Astrocyte of the spinal cord (primary cell): Measurements from ENCODE around the gene FLVCR2.
"Not testable (repeated sequence)": the region's sequence is repeated elsewhere in the genome, so short reads cannot be mapped to it uniquely, and the experiment has no call there.

ENCODE experiments used
- DNase-seq: peaks from one replicate; pipeline ENCODE4 v3.0.0; 2011; ENCODE audit warnings: low read depth, low spot score
- H3K4me3 ChIP-seq: 2 replicates; pipeline ENCODE4 v1.5.1; 2011; ENCODE audit warnings: low read depth, mild to moderate bottlenecking, low read length, moderate library complexity
- in situ Hi-C: cut with HindIII; loops from 2 replicates; pipeline ENCODE4 v1.10.0; 2017; ENCODE audit warnings: low sequenced_read_pairs
- TF ChIP-seq, protein P1 (sequence below): IDR thresholded peaks from 2 replicates; pipeline ENCODE4 v1.5.1; 2012; ENCODE audit warnings: low read depth, mild to moderate bottlenecking, low read length, inconsistent platforms

The FLVCR2 gene

GRCh38 chr14:75595226-75595625 is 16.8 kb downstream of the FLVCR2 start:
- no peak for DNase-seq
- TF ChIP-seq, protein P1, sequence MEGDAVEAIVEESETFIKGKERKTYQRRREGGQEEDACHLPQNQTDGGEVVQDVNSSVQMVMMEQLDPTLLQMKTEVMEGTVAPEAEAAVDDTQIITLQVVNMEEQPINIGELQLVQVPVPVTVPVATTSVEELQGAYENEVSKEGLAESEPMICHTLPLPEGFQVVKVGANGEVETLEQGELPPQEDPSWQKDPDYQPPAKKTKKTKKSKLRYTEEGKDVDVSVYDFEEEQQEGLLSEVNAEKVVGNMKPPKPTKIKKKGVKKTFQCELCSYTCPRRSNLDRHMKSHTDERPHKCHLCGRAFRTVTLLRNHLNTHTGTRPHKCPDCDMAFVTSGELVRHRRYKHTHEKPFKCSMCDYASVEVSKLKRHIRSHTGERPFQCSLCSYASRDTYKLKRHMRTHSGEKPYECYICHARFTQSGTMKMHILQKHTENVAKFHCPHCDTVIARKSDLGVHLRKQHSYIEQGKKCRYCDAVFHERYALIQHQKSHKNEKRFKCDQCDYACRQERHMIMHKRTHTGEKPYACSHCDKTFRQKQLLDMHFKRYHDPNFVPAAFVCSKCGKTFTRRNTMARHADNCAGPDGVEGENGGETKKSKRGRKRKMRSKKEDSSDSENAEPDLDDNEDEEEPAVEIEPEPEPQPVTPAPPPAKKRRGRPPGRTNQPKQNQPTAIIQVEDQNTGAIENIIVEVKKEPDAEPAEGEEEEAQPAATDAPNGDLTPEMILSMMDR, result no peak
- no peak overlapping the region for H3K4me3 ChIP-seq
- in situ Hi-C loops, result no loop called here

- H3K4me3 ChIP-seq, result no peak overlapping the region
- TF ChIP-seq, protein P1, result no peak
- in situ Hi-C loops, result no loop called here
- DNase-seq, result no peak
Measured at GRCh38 chr14:75597149-75597548, 18.7 kb downstream of the FLVCR2 start.

DNA sequence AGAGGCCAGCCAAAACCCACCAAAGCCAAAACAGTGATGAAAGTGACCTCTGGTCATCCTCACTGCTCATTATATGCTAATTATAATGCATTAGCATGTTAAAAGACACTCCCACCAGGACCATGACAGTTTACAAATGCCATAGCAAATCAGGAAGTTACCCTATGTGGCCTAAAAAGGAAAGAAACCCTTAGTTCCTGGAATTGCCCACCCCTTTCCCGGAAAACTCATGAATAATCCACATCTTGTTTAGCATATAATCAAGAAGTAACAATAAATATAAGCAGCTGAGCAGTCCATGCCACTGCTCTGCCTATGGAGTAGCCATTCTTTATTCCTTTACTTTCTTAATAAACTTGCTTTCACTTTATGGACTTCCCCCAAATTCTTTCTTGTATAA is 21.7 kb downstream of the FLVCR2 start:
- in situ Hi-C loops, H3K4me3 ChIP-seq, DNase-seq: not testable (repeated sequence)

GRCh38 chr14:75601061-75601460 is 22.6 kb downstream of the FLVCR2 start:
- DNase-seq, H3K4me3 ChIP-seq, in situ Hi-C loops: not testable (repeated sequence)

DNA sequence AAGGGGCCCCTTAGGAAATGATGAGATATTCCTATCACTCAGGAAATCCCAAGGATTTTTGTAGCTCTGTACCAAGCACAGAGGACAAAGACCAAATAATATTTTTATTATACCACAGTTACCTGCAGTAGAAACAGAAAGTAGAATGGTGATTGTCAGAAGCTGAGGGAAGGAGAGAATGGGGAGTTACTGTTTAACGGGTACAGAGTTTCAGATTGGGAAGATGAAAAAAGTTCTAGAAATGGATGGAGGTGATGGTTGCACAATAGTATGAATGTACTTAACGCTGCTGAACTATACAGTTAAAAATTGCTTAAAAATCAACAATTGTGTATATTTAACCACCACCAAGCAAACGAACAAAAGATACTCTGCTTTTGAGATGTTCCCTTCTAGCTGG is 24.1 kb downstream of the FLVCR2 start:
- no peak overlapping the region for H3K4me3 ChIP-seq
- DNase-seq, result no peak
- TF ChIP-seq, protein P1, result no peak
- in situ Hi-C loops, result no loop called here

GRCh38 chr14:75604979-75605851 is 26.8 kb downstream of the FLVCR2 start:
- peak overlapping the region; percentile 29 for H3K4me3 ChIP-seq
- TF ChIP-seq, protein P1, result no peak
- in situ Hi-C loops, result no loop called here
- DNase-seq, result peak; percentile 91

DNA sequence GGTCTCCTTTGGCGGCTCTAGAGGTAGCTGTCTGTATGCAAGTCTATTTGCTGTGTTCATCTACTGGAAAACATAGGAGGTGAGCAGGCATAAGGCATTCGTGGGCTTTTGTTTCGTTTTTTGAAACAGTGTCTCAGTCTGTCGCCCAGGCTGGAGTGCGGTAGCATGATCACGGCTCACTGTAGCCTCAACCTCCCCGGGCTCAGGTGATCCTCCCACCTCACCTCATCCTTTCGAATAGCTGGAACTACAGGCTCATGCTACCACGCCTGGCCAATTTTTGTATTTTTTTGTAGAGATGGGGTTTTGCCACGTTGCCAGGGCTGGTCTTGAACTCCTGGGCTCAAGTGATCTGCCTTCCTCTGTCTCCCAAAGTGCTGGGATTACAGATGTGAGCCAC is 27.5 kb downstream of the FLVCR2 start:
- DNase-seq, result no peak
- H3K4me3 ChIP-seq, result peak overlapping the region; percentile 29
- in situ Hi-C loops, result no loop called here
- TF ChIP-seq, protein P1, result no peak
